ENCODE results near the gene EPHB2. TPM values are rescaled to one million over a fixed set of nuclear protein-coding genes. Genes with fewer than 3 reads are reported as not detected.

Gene EPHB2
- total RNA-seq, 2 donors from 2014 or later: 34.0 to 50.7 TPM

GRCh38 chr1:22837332-22837731 lies 126.7 kb downstream of the EPHB2 start:
- Mint-ChIP-seq H3K27ac (no peak overlapping the region), H3K4me1 (peaks cover 3% of the 10 kb centered on the region), H3K4me3 (no peak overlapping the region), H3K27me3 (ENCODE audit: insufficient read depth) (no peaks in the 10 kb centered on the region), H3K36me3 (ENCODE audit: low read depth) (no peaks in the 10 kb centered on the region), H3K9me3 (no peaks in the 10 kb centered on the region)
- no peak for DNase-seq
- H3K4me1 ChIP-seq (ENCODE audit: control insufficient read depth, insufficient read depth, low read length): peaks cover 3% of the 10 kb centered on the region
- H3K4me3 ChIP-seq (ENCODE audit: low read length): no peak overlapping the region
- H3K9ac ChIP-seq (ENCODE audit: extremely low read depth, low read length, poor library complexity, severe bottlenecking): no peak overlapping the region
- H3K9me3 ChIP-seq (ENCODE audit: control insufficient read depth, low read length): no peaks in the 10 kb centered on the region
- no peak for TF ChIP-seq CTCF (conservative IDR thresholded peaks at IDR 0.05)
- H3K27me3 ChIP-seq (ENCODE audit: control insufficient read depth, insufficient read depth, low read length, poor library complexity, severe bottlenecking): no peaks in the 10 kb centered on the region
- no peak overlapping the region for H3K27ac ChIP-seq (ENCODE audit: low read depth, low read length)
- no peaks in the 10 kb centered on the region for H3K36me3 ChIP-seq (ENCODE audit: control insufficient read depth, insufficient read depth, low read length)
- 99% methylated on average over 3 of the region's 3 CpGs; no CpG with 5 or more reads in 1 of the 2 experiments for WGBS, 2 experiments (ENCODE audit: insufficient coverage in 1 of 2, insufficient read length in 1 of 2)

- no peak overlapping the region for H3K27ac Mint-ChIP-seq
- Histone ChIP-seq H3K4me1 (ENCODE audit: control insufficient read depth, insufficient read depth, low read length) (peaks cover 3% of the 10 kb centered on the region), H3K36me3 (ENCODE audit: control insufficient read depth, insufficient read depth, low read length) (no peaks in the 10 kb centered on the region), H3K4me3 (ENCODE audit: low read length) (no peak overlapping the region), H3K27me3 (ENCODE audit: control insufficient read depth, insufficient read depth, low read length, poor library complexity, severe bottlenecking) (no peaks in the 10 kb centered on the region), H3K27ac (ENCODE audit: low read depth, low read length) (no peak overlapping the region), H3K9me3 (ENCODE audit: control insufficient read depth, low read length) (no peaks in the 10 kb centered on the region), H3K9ac (ENCODE audit: extremely low read depth, low read length, poor library complexity, severe bottlenecking) (no peak overlapping the region)
- TF ChIP-seq CTCF (conservative IDR thresholded peaks at IDR 0.05): no peak
- no peak overlapping the region for H3K4me3 Mint-ChIP-seq
- no peaks in the 10 kb centered on the region for H3K36me3 Mint-ChIP-seq (ENCODE audit: low read depth)
- no peaks in the 10 kb centered on the region for H3K9me3 Mint-ChIP-seq
- DNase-seq: no peak
- H3K4me1 Mint-ChIP-seq: peaks cover 3% of the 10 kb centered on the region
- WGBS, 2 experiments (ENCODE audit: insufficient coverage in 1 of 2, insufficient read length in 1 of 2): 89 to 90% methylated on average over 4 to 5 of the region's 5 CpGs
- H3K27me3 Mint-ChIP-seq (ENCODE audit: insufficient read depth): peaks cover 2% of the 10 kb centered on the region
Observed at GRCh38 chr1:22838965-22839364, 128.3 kb downstream of the EPHB2 start.

GRCh38 chr1:22839806-22840205 lies 129.2 kb downstream of the EPHB2 start:
- no peak overlapping the region for H3K4me3 Mint-ChIP-seq
- H3K27ac Mint-ChIP-seq: no peak overlapping the region
- TF ChIP-seq CTCF (conservative IDR thresholded peaks at IDR 0.05): no peak
- peaks cover 3% of the 10 kb centered on the region for H3K4me1 ChIP-seq (ENCODE audit: control insufficient read depth, insufficient read depth, low read length)
- no peak overlapping the region for H3K9ac ChIP-seq (ENCODE audit: extremely low read depth, low read length, poor library complexity, severe bottlenecking)
- H3K9me3 Mint-ChIP-seq: no peaks in the 10 kb centered on the region
- H3K27ac ChIP-seq (ENCODE audit: low read depth, low read length): no peak overlapping the region
- 95 to 98% methylated on average over 4 to 6 of the region's 6 CpGs for WGBS, 2 experiments (ENCODE audit: insufficient coverage in 1 of 2, insufficient read length in 1 of 2)
- H3K36me3 Mint-ChIP-seq (ENCODE audit: low read depth): no peaks in the 10 kb centered on the region
- no peak for DNase-seq
- H3K27me3 Mint-ChIP-seq (ENCODE audit: insufficient read depth): peaks cover 2% of the 10 kb centered on the region
- no peaks in the 10 kb centered on the region for H3K27me3 ChIP-seq (ENCODE audit: control insufficient read depth, insufficient read depth, low read length, poor library complexity, severe bottlenecking)
- H3K4me1 Mint-ChIP-seq: peaks cover 3% of the 10 kb centered on the region
- no peaks in the 10 kb centered on the region for H3K36me3 ChIP-seq (ENCODE audit: control insufficient read depth, insufficient read depth, low read length)
- H3K4me3 ChIP-seq (ENCODE audit: low read length): no peak overlapping the region
- no peaks in the 10 kb centered on the region for H3K9me3 ChIP-seq (ENCODE audit: control insufficient read depth, low read length)
